Measurements from ENCODE around the gene NEO1.

DNA sequence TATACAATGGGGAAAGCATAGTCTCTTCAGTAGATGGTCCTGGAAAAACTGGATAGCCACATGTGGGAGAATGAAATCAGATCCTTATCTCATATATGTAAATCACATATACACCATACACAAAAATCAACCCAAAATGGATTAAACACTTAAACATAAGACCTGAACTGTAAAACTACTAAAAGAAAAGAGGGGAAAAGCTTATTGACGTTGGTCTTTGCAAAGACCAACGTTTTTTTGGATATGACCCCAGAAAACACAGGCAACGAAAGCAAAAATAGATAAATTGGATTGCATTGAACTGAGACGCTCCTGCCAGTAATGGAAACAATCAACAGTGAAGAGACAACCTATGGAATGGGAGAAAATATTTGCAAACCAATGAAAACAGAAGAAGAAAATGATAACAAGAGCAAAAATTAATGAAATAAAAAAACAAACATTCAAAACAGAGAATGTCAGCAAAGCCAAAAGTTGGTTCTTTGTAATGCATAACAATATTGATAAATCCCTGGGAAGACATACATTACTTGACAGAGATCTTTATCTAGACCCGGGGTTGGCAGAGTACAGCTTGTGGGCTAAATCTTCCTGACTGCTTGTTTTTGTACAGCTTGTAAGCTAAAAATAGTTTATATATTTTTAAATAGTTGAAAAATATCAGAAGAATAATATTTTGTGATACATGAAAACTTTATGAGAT is 86.9 kb downstream of the NEO1 start:
- TF ChIP-seq, protein P1, sequence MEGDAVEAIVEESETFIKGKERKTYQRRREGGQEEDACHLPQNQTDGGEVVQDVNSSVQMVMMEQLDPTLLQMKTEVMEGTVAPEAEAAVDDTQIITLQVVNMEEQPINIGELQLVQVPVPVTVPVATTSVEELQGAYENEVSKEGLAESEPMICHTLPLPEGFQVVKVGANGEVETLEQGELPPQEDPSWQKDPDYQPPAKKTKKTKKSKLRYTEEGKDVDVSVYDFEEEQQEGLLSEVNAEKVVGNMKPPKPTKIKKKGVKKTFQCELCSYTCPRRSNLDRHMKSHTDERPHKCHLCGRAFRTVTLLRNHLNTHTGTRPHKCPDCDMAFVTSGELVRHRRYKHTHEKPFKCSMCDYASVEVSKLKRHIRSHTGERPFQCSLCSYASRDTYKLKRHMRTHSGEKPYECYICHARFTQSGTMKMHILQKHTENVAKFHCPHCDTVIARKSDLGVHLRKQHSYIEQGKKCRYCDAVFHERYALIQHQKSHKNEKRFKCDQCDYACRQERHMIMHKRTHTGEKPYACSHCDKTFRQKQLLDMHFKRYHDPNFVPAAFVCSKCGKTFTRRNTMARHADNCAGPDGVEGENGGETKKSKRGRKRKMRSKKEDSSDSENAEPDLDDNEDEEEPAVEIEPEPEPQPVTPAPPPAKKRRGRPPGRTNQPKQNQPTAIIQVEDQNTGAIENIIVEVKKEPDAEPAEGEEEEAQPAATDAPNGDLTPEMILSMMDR (IDR thresholded peaks at IDR 0.05; ENCODE audit: low read length) = no peak
- TF ChIP-seq EZH2phosphoT487 (IDR thresholded peaks at IDR 0.05; ENCODE audit: low read length) = no peak
